Liver (tissue), 9 donors: ENCODE data around the gene SLC13A2. TPM values are rescaled to one million over a fixed set of nuclear protein-coding genes. Genes with fewer than 3 reads are reported as not detected.

Experiments used
- DNase-seq: peaks from one replicate; pipeline ENCODE4 v3.0.0-alpha.2; 2017; ENCODE audit warnings: low spot score
- H3K27ac ChIP-seq, 2 donors: one replicate each; pipeline ENCODE4 v1.7.0; 2013; ENCODE audit warnings: inconsistent platforms in 2 of 2, low read length in 2 of 2, control low read depth in 1 of 2, low read depth in 1 of 2, mild to moderate bottlenecking in 1 of 2
- H3K27me3 ChIP-seq, 4 donors: one replicate each; pipeline versions ENCODE4 v1.6.1 to v1.7.0; 2013; ENCODE audit warnings: low read length in 3 of 4, inconsistent platforms in 1 of 4, mild to moderate bottlenecking in 1 of 4, moderate library complexity in 1 of 4; ENCODE audit not compliant: control insufficient read depth in 4 of 4, insufficient read depth in 4 of 4
- H3K36me3 ChIP-seq, 4 donors: one replicate each; pipeline versions ENCODE4 v1.6.1 to v1.7.0; 2013; ENCODE audit warnings: low read length in 3 of 4, mild to moderate bottlenecking in 3 of 4, low read depth in 1 of 4, moderate library complexity in 1 of 4; ENCODE audit not compliant: control insufficient read depth in 4 of 4, insufficient read depth in 3 of 4
- H3K4me1 ChIP-seq, 4 donors: one replicate each; pipeline versions ENCODE4 v1.6.1 to v1.7.0; 2013; ENCODE audit warnings: low read length in 3 of 4, mild to moderate bottlenecking in 3 of 4, moderate library complexity in 1 of 4; ENCODE audit not compliant: control insufficient read depth in 4 of 4, insufficient read depth in 4 of 4
- H3K4me3 ChIP-seq, 3 donors: one replicate each; pipeline versions ENCODE4 v1.6.1 to v1.7.0; 2013; ENCODE audit warnings: low read length in 3 of 3, control low read depth in 1 of 3, low read depth in 1 of 3, mild to moderate bottlenecking in 1 of 3
- H3K9ac ChIP-seq, 2 donors: one replicate each; pipeline ENCODE4 v1.7.0; 2013; ENCODE audit warnings: low read length in 2 of 2, mild to moderate bottlenecking in 2 of 2, moderate library complexity in 2 of 2, control low read depth in 1 of 2, low read depth in 1 of 2
- H3K9me3 ChIP-seq, 4 donors: one replicate each; pipeline versions ENCODE4 v1.6.1 to v1.7.0; 2013; ENCODE audit warnings: low read length in 3 of 4; ENCODE audit not compliant: control insufficient read depth in 4 of 4
- FOXA1 ChIP-seq: IDR thresholded peaks from 2 replicates; pipeline ENCODE4 v1.6.1; 2016; ENCODE audit warnings: antibody characterized with exemption
- FOXA2 ChIP-seq: IDR thresholded peaks from 2 replicates; pipeline ENCODE4 v1.6.1; 2016; ENCODE audit warnings: antibody characterized with exemption
- JUND ChIP-seq, 2 donors: IDR thresholded peaks; 2 replicates each; pipeline ENCODE4 v1.6.1; 2016; ENCODE audit warnings: antibody characterized with exemption in 2 of 2
- RXRA ChIP-seq, 2 donors: IDR thresholded peaks; 2 replicates each; pipeline ENCODE4 v1.6.1; 2017 to 2018; ENCODE audit warnings: antibody characterized with exemption in 2 of 2, mild to moderate bottlenecking in 1 of 2
- SP1 ChIP-seq: IDR thresholded peaks from 2 replicates; pipeline ENCODE4 v1.6.1; 2018; ENCODE audit warnings: antibody characterized with exemption, mild to moderate bottlenecking
- WGBS: extraction: QIAGEN DNeasy Blood & Tissue Kit; methylation state at CpG from one replicate; pipeline ENCODE4 v1.1.7; 2013; 5-methylcytosine and 5-hydroxymethylcytosine counted together
- polyA plus RNA-seq, 2 donors: library from polyadenylated mRNA; stranded (reverse) in 1 of 2; unstranded in 1 of 2; fragments of 200-250 nt in 1 of 2; fragments of >200 nt in 1 of 2; fragmentation: Nextera tagmentation in 1 of 2; extraction: Ambion mirVana in 1 of 2; gene quantifications; one replicate each; pipeline versions ENCODE4 v1.2.1 to v1.2.3, GENCODE V29; 2013 to 2015
- total RNA-seq, 2 donors: library from RNA; depleted of rRNA; stranded (reverse); fragments of >200 nt; gene quantifications; one replicate each; pipeline ENCODE4 v1.2.3, GENCODE V29; 2014
- TF ChIP-seq, protein P1 (sequence below): IDR thresholded peaks from 2 replicates; pipeline ENCODE4 v1.6.1; 2016; ENCODE audit warnings: antibody characterized with exemption
- donor health status: healthy.
- donor health status: healthy.
- donor health status: healthy.
- donor health status: healthy.
- donor health status: healthy.

Gene SLC13A2
- total and polyA plus RNA-seq, 4 donors = 0.10 to 0.52 (median 0.36) TPM

DNA sequence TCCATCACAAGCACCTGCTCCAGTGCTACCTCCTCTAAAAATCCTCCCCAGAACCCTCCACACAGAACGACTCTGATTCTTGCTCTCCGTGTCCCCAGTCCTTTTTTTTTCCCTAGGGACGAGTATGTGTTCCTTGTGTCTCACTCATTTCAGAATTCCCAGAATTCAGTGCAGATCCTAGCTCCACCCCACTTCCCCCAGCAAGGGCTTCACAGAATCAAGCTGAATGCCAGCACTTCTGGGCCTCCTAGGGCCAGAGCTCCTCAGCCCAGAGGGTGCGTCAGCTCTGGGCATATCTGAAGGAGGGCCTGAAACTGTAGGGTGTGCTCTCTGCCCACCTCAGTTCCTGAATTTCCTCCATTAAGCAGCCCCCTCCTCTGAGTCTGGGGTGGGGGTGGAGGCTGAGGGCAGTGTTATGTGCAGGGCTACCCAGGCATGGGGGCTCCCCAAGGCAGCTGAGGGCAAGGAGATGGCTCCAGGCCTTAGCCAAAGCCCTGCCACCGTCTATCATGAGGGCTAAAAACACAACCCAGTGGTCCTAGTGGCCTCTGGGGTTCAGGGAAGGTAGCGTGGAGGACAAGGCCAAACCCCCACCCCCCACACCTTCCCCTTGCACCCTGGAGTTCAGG is 72.5 kb downstream of the SLC13A2 start (continued):
- no peak for TF ChIP-seq FOXA2

DNA sequence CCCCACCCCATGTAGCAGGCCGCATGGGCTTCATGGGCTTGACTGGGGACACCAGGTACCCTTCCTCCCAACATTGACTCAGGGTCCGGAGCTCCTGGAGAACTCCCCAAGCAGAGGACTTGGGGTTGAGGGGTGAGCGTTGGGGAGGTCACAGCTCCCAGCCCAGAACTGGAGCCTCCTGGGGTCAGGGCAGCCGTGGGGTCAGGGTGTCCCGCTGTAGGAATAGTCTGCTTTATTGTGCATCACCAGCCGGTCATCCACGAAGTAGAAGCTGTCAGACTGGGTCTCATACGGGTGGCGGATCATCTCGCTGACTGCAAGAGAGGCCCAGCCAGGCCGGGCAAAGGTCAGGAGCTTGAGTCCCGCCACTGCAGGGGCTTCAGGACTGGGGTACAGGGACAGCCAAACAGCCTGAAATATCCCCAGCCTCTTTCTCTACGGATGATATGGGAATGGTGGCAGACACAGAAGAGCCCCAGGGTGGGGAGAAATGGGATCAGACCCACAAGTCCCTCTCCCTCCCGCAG is 73.7 kb downstream of the SLC13A2 start:
- H3K4me1 ChIP-seq = peaks cover 0 to 9% (median 6%) of the 10 kb centered on the region in 4 donors
- no peaks in the 10 kb centered on the region for H3K9me3 ChIP-seq
- TF ChIP-seq FOXA1 = no peak
- no peak for TF ChIP-seq RXRA (IDR thresholded peaks at IDR 0.05)
- TF ChIP-seq JUND (IDR thresholded peaks at IDR 0.05) = no peak
- TF ChIP-seq, protein P1, sequence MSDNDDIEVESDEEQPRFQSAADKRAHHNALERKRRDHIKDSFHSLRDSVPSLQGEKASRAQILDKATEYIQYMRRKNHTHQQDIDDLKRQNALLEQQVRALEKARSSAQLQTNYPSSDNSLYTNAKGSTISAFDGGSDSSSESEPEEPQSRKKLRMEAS = no peak
- TF ChIP-seq SP1 = no peak
- no peak overlapping the region for H3K9ac ChIP-seq
- H3K27me3 ChIP-seq = no peaks in the 10 kb centered on the region
- WGBS = 86% methylated on average over 14 of the region's 14 CpGs
- no peak for DNase-seq
- no peak overlapping the region for H3K4me3 ChIP-seq
- H3K27ac ChIP-seq = no peak overlapping the region
- H3K36me3 ChIP-seq = peaks cover 0 to 6% (median 2%) of the 10 kb centered on the region in 4 donors

Other genes with a start within 250 kb of the SLC13A2 start
- 10 to 100 TPM; 53.0 to 90.2 TPM for gene TMEM97, start 154.4 kb upstream of the SLC13A2 start, total RNA-seq
- gene TMEM97, start 154.4 kb upstream of the SLC13A2 start, polyA plus RNA-seq = 10 to 100 TPM; 29.5 to 74.0 TPM
- 10 to 100 TPM; 15.5 to 22.4 TPM for gene IFT20, start 138.2 kb upstream of the SLC13A2 start, total RNA-seq
- 10 to 100 TPM; 27.0 to 37.1 TPM for gene IFT20, start 138.2 kb upstream of the SLC13A2 start, polyA plus RNA-seq
- gene TNFAIP1, start 137.9 kb upstream of the SLC13A2 start, total RNA-seq = 10 to 100 TPM; 11.7 to 21.9 TPM
- gene TNFAIP1, start 137.9 kb upstream of the SLC13A2 start, polyA plus RNA-seq = 10 to 100 TPM; 17.4 to 31.7 TPM
- 100 to 1,000 TPM in 1 of 2 donors, 10 to 100 TPM in 1; 65.5 to 117 TPM for gene POLDIP2, start 116.1 kb upstream of the SLC13A2 start, total RNA-seq
- 100 to 1,000 TPM in 1 of 2 donors, 10 to 100 TPM in 1; 90.2 to 150 TPM for gene POLDIP2, start 116.1 kb upstream of the SLC13A2 start, polyA plus RNA-seq
- under 1 TPM; 0.19 to 0.59 TPM for gene SEBOX, start 108.4 kb upstream of the SLC13A2 start, total RNA-seq
- gene SEBOX, start 108.4 kb upstream of the SLC13A2 start, polyA plus RNA-seq = not detected
- gene VTN, start 103.3 kb upstream of the SLC13A2 start, total RNA-seq = 1,000 to 10,000 TPM; 1,668 to 3,689 TPM
- gene VTN, start 103.3 kb upstream of the SLC13A2 start, polyA plus RNA-seq = 1,000 to 10,000 TPM; 3,352 to 4,059 TPM
- 1 to 10 TPM; 4.9 to 5.4 TPM for gene SARM1, start 102.0 kb upstream of the SLC13A2 start, total RNA-seq
- gene SARM1, start 102.0 kb upstream of the SLC13A2 start, polyA plus RNA-seq = 1 to 10 TPM; 2.4 to 5.4 TPM
- gene SLC46A1, start 67.4 kb upstream of the SLC13A2 start, total RNA-seq = 10 to 100 TPM; 13.6 to 47.9 TPM
- gene SLC46A1, start 67.4 kb upstream of the SLC13A2 start, polyA plus RNA-seq = 10 to 100 TPM; 17.9 to 20.4 TPM
- not detected for gene FOXN1, start 32.7 kb downstream of the SLC13A2 start, total RNA-seq
- gene FOXN1, start 32.7 kb downstream of the SLC13A2 start, polyA plus RNA-seq = not detected
- gene UNC119, start 79.0 kb downstream of the SLC13A2 start, total RNA-seq = 10 to 100 TPM; 14.0 to 20.0 TPM
- 10 to 100 TPM; 16.0 to 16.2 TPM for gene UNC119, start 79.0 kb downstream of the SLC13A2 start, polyA plus RNA-seq
- gene PIGS, start 97.9 kb downstream of the SLC13A2 start, total RNA-seq = 10 to 100 TPM; 12.4 to 29.5 TPM
- 10 to 100 TPM in 1 of 2 donors, 1 to 10 TPM in 1; 7.3 to 14.2 TPM for gene PIGS, start 97.9 kb downstream of the SLC13A2 start, polyA plus RNA-seq
- gene ALDOC, start 103.3 kb downstream of the SLC13A2 start, total RNA-seq = 100 to 1,000 TPM; 104 to 131 TPM
- gene ALDOC, start 103.3 kb downstream of the SLC13A2 start, polyA plus RNA-seq = 10 to 100 TPM; 40.1 to 85.1 TPM
- gene SPAG5, start 125.4 kb downstream of the SLC13A2 start, total RNA-seq = 10 to 100 TPM; 13.8 to 41.8 TPM
- gene SPAG5, start 125.4 kb downstream of the SLC13A2 start, polyA plus RNA-seq = 10 to 100 TPM; 10.6 to 11.8 TPM
- 10 to 100 TPM in 1 of 2 donors, 1 to 10 TPM in 1; 1.8 to 14.5 TPM for gene RSKR, start 140.5 kb downstream of the SLC13A2 start, total RNA-seq
- under 1 TPM; 0.63 to 0.67 TPM for gene RSKR, start 140.5 kb downstream of the SLC13A2 start, polyA plus RNA-seq
- 100 to 1,000 TPM in 1 of 2 donors, 10 to 100 TPM in 1; 39.1 to 122 TPM for gene BLTP2, start 171.5 kb downstream of the SLC13A2 start, total RNA-seq
- 10 to 100 TPM; 24.8 to 30.8 TPM for gene BLTP2, start 171.5 kb downstream of the SLC13A2 start, polyA plus RNA-seq
- 10 to 100 TPM; 24.1 to 29.6 TPM for gene SDF2, start 188.3 kb downstream of the SLC13A2 start, total RNA-seq
- 10 to 100 TPM; 26.3 to 38.9 TPM for gene SDF2, start 188.3 kb downstream of the SLC13A2 start, polyA plus RNA-seq
- gene SUPT6H, start 188.6 kb downstream of the SLC13A2 start, total RNA-seq = 10 to 100 TPM; 36.5 to 59.1 TPM
- gene SUPT6H, start 188.6 kb downstream of the SLC13A2 start, polyA plus RNA-seq = 10 to 100 TPM; 10.6 to 24.1 TPM
- under 1 TPM; 0.25 to 0.65 TPM for gene PROCA1, start 238.2 kb downstream of the SLC13A2 start, total RNA-seq
- under 1 TPM; 0.16 to 0.44 TPM for gene PROCA1, start 238.2 kb downstream of the SLC13A2 start, polyA plus RNA-seq
- 10 to 100 TPM in 1 of 2 donors, 1 to 10 TPM in 1; 5.6 to 14.3 TPM for gene RAB34, start 244.2 kb downstream of the SLC13A2 start, total RNA-seq
- 1 to 10 TPM; 4.5 to 9.6 TPM for gene RAB34, start 244.2 kb downstream of the SLC13A2 start, polyA plus RNA-seq
- gene RPL23A, start 246.3 kb downstream of the SLC13A2 start, total RNA-seq = 100 to 1,000 TPM; 106 to 189 TPM
- gene RPL23A, start 246.3 kb downstream of the SLC13A2 start, polyA plus RNA-seq = 100 to 1,000 TPM; 484 to 507 TPM